ENCODE results near the gene MEX3D.

- TF ChIP-seq CTCF (optimal IDR thresholded peaks at IDR 0.05 in 1 of 3, IDR thresholded peaks at IDR 0.05 in 1 of 3, conservative IDR thresholded peaks at IDR 0.05 in 1 of 3; ENCODE audit: extremely low read depth in 1 of 3, insufficient read depth in 2 of 3, low read length in 3 of 3) (no peak), EZH2 (IDR thresholded peaks at IDR 0.05; ENCODE audit: low read length) (no peak)
Observed at GRCh38 chr19:1574354-1575136, 6.4 kb upstream of the MEX3D start.

Measured in keratinocyte (primary cell).